HepG2 (cell line): Measurements from ENCODE around the gene ACSL1. TPM values are rescaled to one million over a fixed set of nuclear protein-coding genes. Genes with fewer than 3 reads are reported as not detected.

ENCODE experiments used
- ATAD3A ChIP-seq: sonication (generic); formaldehyde crosslinking; IDR thresholded peaks from 2 replicates; pipeline ENCODE4 v1.4.0; 2020; ENCODE audit warnings: missing genetic modification reagents
- CCDC6 ChIP-seq: sonication (generic); formaldehyde crosslinking; IDR thresholded peaks from 2 replicates; pipeline ENCODE4 v1.8.1; 2022; ENCODE audit warnings: mild to moderate bottlenecking, missing genetic modification reagents, moderate library complexity
- FOXA1 ChIP-seq, 2 experiments: fragments of 450-650 bp in 1 of 2; sonication (generic) in 1 of 2; formaldehyde crosslinking in 1 of 2; IDR thresholded peaks; 2 replicates each; pipeline versions ENCODE4 v1.4.0 to v1.6.1; 2016 to 2020; ENCODE audit warnings: missing genetic modification reagents in 1 of 2
- HES4 ChIP-seq: sonication (generic); formaldehyde crosslinking; IDR thresholded peaks from 2 replicates; pipeline ENCODE4 v1.9.0; 2021; ENCODE audit warnings: mild to moderate bottlenecking, missing genetic modification reagents, borderline replicate concordance
- HNRNPLL ChIP-seq: fragments of 200-400 bp; formaldehyde crosslinking; IDR thresholded peaks from 2 replicates; pipeline ENCODE4 v1.6.1; 2017; ENCODE audit warnings: mild to moderate bottlenecking, low read depth, low read length; ENCODE audit not compliant: poor library complexity, severe bottlenecking
- ISX ChIP-seq: sonication (generic); formaldehyde crosslinking; conservative IDR thresholded peaks from 2 replicates; pipeline ENCODE4 v1.5.0; 2020; ENCODE audit warnings: missing genetic modification reagents
- MEF2D ChIP-seq: sonication (generic); formaldehyde crosslinking; IDR thresholded peaks from 2 replicates; pipeline ENCODE4 v1.5.1; 2020; ENCODE audit warnings: mild to moderate bottlenecking, missing genetic modification reagents
- MIER3 ChIP-seq: IDR thresholded peaks from 2 replicates; pipeline ENCODE4 v1.6.1; 2016; ENCODE audit warnings: missing compliant biosample characterization, borderline replicate concordance
- MXD3 ChIP-seq: IDR thresholded peaks from 2 replicates; pipeline ENCODE4 v1.6.1; 2016; ENCODE audit warnings: mild to moderate bottlenecking, missing biosample characterization, missing genetic modification reagents
- MXI1 ChIP-seq: IDR thresholded peaks from 3 replicates; pipeline ENCODE4 v1.6.1; 2012; ENCODE audit warnings: low read depth, low read length, inconsistent platforms, borderline replicate concordance
- NAIF1 ChIP-seq: sonication (generic); formaldehyde crosslinking; IDR thresholded peaks from 2 replicates; pipeline ENCODE4 v1.5.0; 2020; ENCODE audit warnings: mild to moderate bottlenecking, missing genetic modification reagents, borderline replicate concordance
- NR2C2 ChIP-seq: sonication (generic); formaldehyde crosslinking; IDR thresholded peaks from 2 replicates; pipeline ENCODE4 v1.4.0; 2020; ENCODE audit warnings: missing genetic modification reagents, mild to moderate bottlenecking, moderate library complexity, borderline replicate concordance
- RBFOX2 ChIP-seq: fragments of 200-400 bp; formaldehyde crosslinking; IDR thresholded peaks from 2 replicates; pipeline ENCODE4 v1.6.1; 2017; ENCODE audit warnings: low read depth, mild to moderate bottlenecking, low read length
- YY1 ChIP-seq: IDR thresholded peaks from 2 replicates; pipeline ENCODE4 v1.6.1; 2011; ENCODE audit warnings: low read length, low read depth, moderate library complexity, mild to moderate bottlenecking; ENCODE audit not compliant: insufficient read depth, insufficient replicate concordance
- ZNF207 ChIP-seq: fragments of 450-650 bp; IDR thresholded peaks from 2 replicates; pipeline ENCODE4 v1.6.1; 2016; ENCODE audit warnings: antibody characterized with exemption, borderline replicate concordance
- ZNF24 ChIP-seq: fragments of 450-650 bp; IDR thresholded peaks from 2 replicates; pipeline ENCODE4 v1.6.1; 2017; ENCODE audit warnings: antibody characterized with exemption, mild to moderate bottlenecking
- ZNF512 ChIP-seq: sonication (generic); formaldehyde crosslinking; IDR thresholded peaks from 2 replicates; pipeline ENCODE4 v1.4.0; 2020; ENCODE audit warnings: mild to moderate bottlenecking, missing genetic modification reagents
- ZNF713 ChIP-seq: sonication (generic); formaldehyde crosslinking; IDR thresholded peaks from 2 replicates; pipeline ENCODE4 v1.4.0; 2020; ENCODE audit warnings: mild to moderate bottlenecking, missing genetic modification reagents
- ZSCAN25 ChIP-seq: sonication (generic); formaldehyde crosslinking; IDR thresholded peaks from 2 replicates; pipeline ENCODE4 v1.8.0; 2022; ENCODE audit warnings: mild to moderate bottlenecking, missing genetic modification reagents
- polyA plus RNA-seq, 8 experiments: library from polyadenylated mRNA; depleted of rRNA in 3 of 8; stranded (reverse) in 7 of 8; unstranded in 1 of 8; fragments of >200 nt; fragmentation: Illumina TruSeq in 4 of 8; extraction: Trizol in 4 of 8; gene quantifications; 2 replicates each; pipeline versions ENCODE4 v1.2.1 to v1.2.3, GENCODE V29; 2011 to 2016; ENCODE audit warnings: low read depth in 4 of 8, missing spikeins in 1 of 8, mixed read lengths in 1 of 8; ENCODE audit not compliant: insufficient read depth in 1 of 8
- total RNA-seq, 5 experiments: library from RNA; depleted of rRNA; stranded (reverse); fragments of >200 nt; fragmentation: Illumina TruSeq; extraction: Trizol; gene quantifications; 2 replicates each; pipeline ENCODE4 v1.2.3, GENCODE V29; 2016; ENCODE audit warnings: low read depth in 1 of 5
- TF ChIP-seq, protein P1 (sequence below): sonication (generic); formaldehyde crosslinking; IDR thresholded peaks from 2 replicates; pipeline ENCODE4 v1.5.1; 2020; ENCODE audit warnings: missing genetic modification reagents, mild to moderate bottlenecking, borderline replicate concordance
- TF ChIP-seq, protein P2 (sequence below): IDR thresholded peaks from 2 replicates; pipeline ENCODE4 v1.6.1; 2016; ENCODE audit warnings: mild to moderate bottlenecking
- TF ChIP-seq, protein P3 (sequence below): IDR thresholded peaks from 2 replicates; pipeline ENCODE4 v1.6.1; 2016; ENCODE audit warnings: missing biosample characterization, missing genetic modification reagents, low read depth

The ACSL1 gene
- total and polyA plus RNA-seq, 2 of the 13 experiments (the other 11 are each of a cell fraction or from before 2014, with no cell fraction given) = 10.0 to 29.8 TPM

- peak; percentile 81; the same call in 1 of the 2 replicates for TF ChIP-seq NAIF1 (CRISPR knock-in tag)
- no peak; the same call in 1 of the 2 replicates for TF ChIP-seq ISX
- TF ChIP-seq ZSCAN25 (CRISPR knock-in tag) = peak; percentile 51; the same call in 1 of the 2 replicates
- peak; percentile 98 for TF ChIP-seq CCDC6 (CRISPR knock-in tag)
- no peak for TF ChIP-seq ATAD3A
- TF ChIP-seq, protein P1, sequence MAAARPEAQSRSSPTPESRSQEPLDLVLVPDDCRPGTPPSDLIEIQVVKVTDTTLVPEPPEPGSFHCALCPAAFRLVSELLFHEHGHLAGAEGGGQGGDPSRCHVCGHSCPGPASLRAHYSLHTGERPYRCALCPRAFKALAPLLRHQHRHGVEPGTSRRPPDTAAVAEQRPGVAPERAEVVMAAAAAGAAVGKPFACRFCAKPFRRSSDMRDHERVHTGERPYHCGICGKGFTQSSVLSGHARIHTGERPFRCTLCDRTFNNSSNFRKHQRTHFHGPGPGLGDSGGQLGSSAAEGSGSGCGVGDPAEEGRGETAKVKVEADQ (CRISPR knock-in tag) = peak; percentile 95
- peak; percentile 96 for TF ChIP-seq MEF2D (CRISPR knock-in tag)
- peak; percentile 89 for TF ChIP-seq YY1
- TF ChIP-seq MIER3 (CRISPR knock-in tag) = peak; percentile 94; the same call in 1 of the 2 replicates
- peak; percentile 78; the same call in 1 of the 2 replicates for TF ChIP-seq ZNF24
- peak; percentile 81 for TF ChIP-seq RBFOX2
- TF ChIP-seq, protein P2, sequence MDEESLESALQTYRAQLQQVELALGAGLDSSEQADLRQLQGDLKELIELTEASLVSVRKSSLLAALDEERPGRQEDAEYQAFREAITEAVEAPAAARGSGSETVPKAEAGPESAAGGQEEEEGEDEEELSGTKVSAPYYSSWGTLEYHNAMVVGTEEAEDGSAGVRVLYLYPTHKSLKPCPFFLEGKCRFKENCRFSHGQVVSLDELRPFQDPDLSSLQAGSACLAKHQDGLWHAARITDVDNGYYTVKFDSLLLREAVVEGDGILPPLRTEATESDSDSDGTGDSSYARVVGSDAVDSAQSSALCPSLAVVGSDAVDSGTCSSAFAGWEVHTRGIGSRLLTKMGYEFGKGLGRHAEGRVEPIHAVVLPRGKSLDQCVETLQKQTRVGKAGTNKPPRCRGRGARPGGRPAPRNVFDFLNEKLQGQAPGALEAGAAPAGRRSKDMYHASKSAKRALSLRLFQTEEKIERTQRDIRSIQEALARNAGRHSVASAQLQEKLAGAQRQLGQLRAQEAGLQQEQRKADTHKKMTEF = peak; percentile 98
- TF ChIP-seq ZNF713 = peak; percentile 91; the same call in 1 of the 2 replicates
- TF ChIP-seq NR2C2 = peak; percentile 72
- TF ChIP-seq, protein P3, sequence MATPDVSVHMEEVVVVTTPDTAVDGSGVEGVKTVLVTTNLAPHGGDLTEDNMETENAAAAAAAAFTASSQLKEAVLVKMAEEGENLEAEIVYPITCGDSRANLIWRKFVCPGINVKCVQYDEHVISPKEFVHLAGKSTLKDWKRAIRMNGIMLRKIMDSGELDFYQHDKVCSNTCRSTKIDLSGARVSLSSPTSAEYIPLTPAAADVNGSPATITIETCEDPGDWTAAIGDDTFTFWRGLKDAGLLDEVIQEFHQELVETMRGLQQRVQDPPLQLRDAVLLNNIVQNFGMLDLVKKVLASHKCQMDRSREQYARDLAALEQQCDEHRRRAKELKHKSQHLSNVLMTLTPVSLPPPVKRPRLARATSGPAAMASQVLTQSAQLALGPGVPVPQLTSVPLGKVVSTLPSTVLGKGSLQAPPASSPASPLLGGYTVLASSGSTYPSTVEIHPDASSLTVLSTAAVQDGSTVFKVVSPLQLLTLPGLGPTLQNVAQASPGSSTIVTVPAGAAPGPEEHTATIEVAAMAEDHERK = peak; percentile 64; the same call in 1 of the 2 replicates
- peak; percentile 82 for TF ChIP-seq HES4
- peak; percentile 59; the same call in 1 of the 2 replicates for TF ChIP-seq ZNF512 (CRISPR knock-in tag)
- peak; percentile 98 for TF ChIP-seq MXD3 (CRISPR knock-in tag)
- TF ChIP-seq HNRNPLL = peak; percentile 74
- peak; percentile 94 for TF ChIP-seq MXI1
- no peak for TF ChIP-seq ZNF207
- no peak for TF ChIP-seq FOXA1 (IDR thresholded peaks at IDR 0.05)
- TF ChIP-seq FOXA1 (CRISPR knock-in tag; IDR thresholded peaks at IDR 0.05) = peak; percentile 56
Measured at GRCh38 chr4:184733654-184734524, 91.9 kb downstream of the ACSL1 start, which contains the start of gene CENPU (continued).
